B cell (primary cell): ENCODE results near the gene ZNF44. TPM values are rescaled to one million over a fixed set of nuclear protein-coding genes. Genes with fewer than 3 reads are reported as not detected.

Experiments
- ATAC-seq: fragments of 200-7000 bp; cut with Tn5 transposase; one replicate; pipeline ENCODE4 v1.10.0; 2021; ENCODE audit warnings: low read depth, mild to moderate bottlenecking, moderate number of reproducible peaks, moderate library complexity
- CTCF ChIA-PET: fragments of 350-600 bp; sonication (Branson Sonifier 250); formaldehyde crosslinking; loops from one replicate; lab custom pipeline; 2021; ENCODE audit warnings: antibody characterized with exemption, inconsistent platforms; lab: Charles Lee
- POLR2A ChIA-PET: fragments of 350-600 bp; sonication (Branson Sonifier 250); formaldehyde crosslinking; loops from one replicate; lab custom pipeline; 2021; ENCODE audit warnings: antibody characterized with exemption; lab: Charles Lee
- DNase-seq: peaks from one replicate; pipeline ENCODE4 v3.0.0; 2013
- H2AFZ ChIP-seq: 2 replicates; pipeline ENCODE4 v1.6.1; 2012; ENCODE audit warnings: mild to moderate bottlenecking, low read depth, low read length; ENCODE audit not compliant: insufficient read depth, poor library complexity, severe bottlenecking
- H3K27ac ChIP-seq, 2 donors: 1 replicate in 1 of 2; 2 replicates in 1 of 2; pipeline ENCODE4 v1.5.1; 2012 to 2013; ENCODE audit warnings: low read length in 2 of 2, mild to moderate bottlenecking in 2 of 2, moderate library complexity in 1 of 2
- H3K27me3 ChIP-seq, 4 experiments: fragments of 200-600 bp in 1 of 4; sonication (generic) in 1 of 4; replicated peaks in 1 of 4; 1 replicate in 2 of 4; 2 replicates in 2 of 4; pipeline versions ENCODE4 v1.6.1 to v1.7.0; 2013 to 2016; ENCODE audit warnings: low read length in 3 of 4, mild to moderate bottlenecking in 2 of 4, mixed read lengths in 1 of 4, moderate library complexity in 1 of 4; ENCODE audit not compliant: insufficient read depth in 4 of 4, control insufficient read depth in 3 of 4; ENCODE audit errors: control extremely low read depth in 1 of 4
- H3K36me3 ChIP-seq, 2 experiments: replicated peaks in 1 of 2; 1 replicate in 1 of 2; 2 replicates in 1 of 2; pipeline versions ENCODE4 v1.6.1 to v1.7.1; 2013; ENCODE audit warnings: low read length in 1 of 2; ENCODE audit not compliant: insufficient read depth in 2 of 2, control insufficient read depth in 1 of 2; ENCODE audit errors: control extremely low read depth in 1 of 2, extremely low read depth in 1 of 2
- H3K4me1 ChIP-seq, 2 donors: fragments of 200-600 bp in 1 of 2; sonication (generic) in 1 of 2; 1 replicate in 1 of 2; 2 replicates in 1 of 2; pipeline versions ENCODE4 v1.5.1 to v1.6.1; 2013 to 2017; ENCODE audit warnings: low read length in 2 of 2; ENCODE audit not compliant: control insufficient read depth in 2 of 2, insufficient read depth in 2 of 2
- H3K4me2 ChIP-seq: replicated peaks from 2 replicates; pipeline ENCODE3; 2012; ENCODE audit warnings: mild to moderate bottlenecking, low read depth, low read length; ENCODE audit not compliant: poor library complexity, severe bottlenecking
- H3K4me3 ChIP-seq, 5 experiments: fragments of 200-600 bp in 1 of 5; sonication (generic) in 1 of 5; 1 replicate in 3 of 5; 2 replicates in 2 of 5; pipeline versions ENCODE4 v1.5.1 to v1.7.0; 2011 to 2016; ENCODE audit warnings: low read length in 4 of 5, mild to moderate bottlenecking in 4 of 5, low read depth in 2 of 5, control low read depth in 1 of 5, moderate library complexity in 1 of 5; ENCODE audit not compliant: insufficient read depth in 1 of 5; ENCODE audit errors: control extremely low read depth in 1 of 5, extremely low read depth in 1 of 5
- H3K79me2 ChIP-seq: fragments of 200-600 bp; sonication (generic); one replicate; pipeline ENCODE4 v1.6.0; 2016; ENCODE audit warnings: low read length; ENCODE audit not compliant: control insufficient read depth, insufficient read depth
- H3K9ac ChIP-seq: fragments of 200-600 bp; sonication (generic); 2 replicates; pipeline ENCODE4 v1.6.1; 2017; ENCODE audit warnings: mild to moderate bottlenecking, low read length, moderate library complexity
- H3K9me3 ChIP-seq, 3 donors: one replicate each; pipeline versions ENCODE4 v1.6.1 to v1.7.1; 2013; ENCODE audit warnings: low read length in 2 of 3; ENCODE audit not compliant: control insufficient read depth in 2 of 3, insufficient read depth in 1 of 3; ENCODE audit errors: control extremely low read depth in 1 of 3
- H4K20me1 ChIP-seq: 2 replicates; pipeline ENCODE4 v1.6.0; 2012; ENCODE audit warnings: mild to moderate bottlenecking, low read length; ENCODE audit not compliant: insufficient read depth, control insufficient read depth, poor library complexity, severe bottlenecking
- H3K27ac Mint-ChIP-seq: one replicate; pipeline ENCODE4 v1.8.0; 2021; ENCODE audit warnings: mixed read lengths
- H3K27me3 Mint-ChIP-seq: one replicate; pipeline ENCODE4 v1.8.0; 2021; ENCODE audit warnings: mixed read lengths
- H3K4me1 Mint-ChIP-seq: one replicate; pipeline ENCODE4 v1.8.0; 2021; ENCODE audit warnings: mixed read lengths
- H3K4me3 Mint-ChIP-seq: one replicate; pipeline ENCODE4 v1.8.0; 2021; ENCODE audit warnings: mixed read lengths
- H3K9me3 Mint-ChIP-seq: one replicate; pipeline ENCODE4 v1.8.0; 2022; ENCODE audit warnings: mixed read lengths; ENCODE audit not compliant: insufficient read depth
- CTCF ChIP-seq: fragments of 200-600 bp; IDR thresholded peaks from one replicate; pipeline ENCODE4 v1.8.0; 2022; ENCODE audit warnings: antibody characterized with exemption, mild to moderate bottlenecking
- EZH2 ChIP-seq: IDR thresholded peaks from 2 replicates; pipeline ENCODE4 v1.6.1; 2012; ENCODE audit warnings: borderline replicate concordance, low read depth, mild to moderate bottlenecking, moderate library complexity, low read length; ENCODE audit not compliant: insufficient read depth, poor library complexity, severe bottlenecking
- WGBS: methylation state at CpG from one replicate; pipeline ENCODE4 v1.1.5; 2013; ENCODE audit warnings: missing lambda C conversion rate; ENCODE audit not compliant: insufficient coverage; 5-methylcytosine and 5-hydroxymethylcytosine counted together
- intact Hi-C: fragments of 100-400 bp; cut with micrococcal nuclease; formaldehyde crosslinking; loops from one replicate; pipeline ENCODE4 v1.10.0; 2022
- polyA plus RNA-seq: library from polyadenylated mRNA; depleted of rRNA; stranded (reverse); fragments of >200 nt; gene quantifications from 2 replicates; pipeline ENCODE4 v1.2.3, GENCODE V29; 2012
- total RNA-seq, 2 donors: library from RNA; stranded (reverse); fragments of 120-200 nt in 1 of 2; gene quantifications; 1 replicate in 1 of 2; 2 replicates in 1 of 2; pipeline versions ENCODE4 v1.2.3 to v1.2.4, GENCODE V29; 2013 to 2022

Gene ZNF44
- total and polyA plus RNA-seq, 2 donors (not counting 1 experiment from before 2014, with no cell fraction given) = 11.3 to 28.0 TPM

- H3K9me3 Mint-ChIP-seq = no peaks in the 10 kb centered on the region
- H3K4me2 ChIP-seq = no peak overlapping the region
- peaks cover 13% of the 10 kb centered on the region for H3K79me2 ChIP-seq
- no peaks in the 10 kb centered on the region for H3K27me3 Mint-ChIP-seq
- H3K27ac Mint-ChIP-seq = no peak overlapping the region
- POLR2A ChIA-PET = interaction anchor here (0.6 kb wide), 1 partner anchor 1770 kb away, joined by 5 read pairs; no protein-coding TSS in a partner anchor
- intact Hi-C loops = no loop called here
- H2AFZ ChIP-seq = no peak overlapping the region
- CTCF ChIA-PET = no interaction called here
- no peaks in the 10 kb centered on the region for H3K4me1 ChIP-seq
- no peak for TF ChIP-seq CTCF
- TF ChIP-seq EZH2 = no peak
- no peaks in the 10 kb centered on the region for H3K4me1 Mint-ChIP-seq
- H3K4me3 Mint-ChIP-seq = no peak overlapping the region
- H3K36me3 ChIP-seq = no peaks in the 10 kb centered on the region
- H3K9me3 ChIP-seq = peaks cover 0 to 14% (median 7%) of the 10 kb centered on the region in 3 donors
- H3K27ac ChIP-seq = no peak overlapping the region
- ATAC-seq = no peak
- DNase-seq = no peak
- no peak overlapping the region for H3K9ac ChIP-seq
- no peaks in the 10 kb centered on the region for H3K27me3 ChIP-seq
- H3K4me3 ChIP-seq = no peak overlapping the region
- 90% methylated on average over 1 of the region's 1 CpG for WGBS
- no peaks in the 10 kb centered on the region for H4K20me1 ChIP-seq
These were observed 71.6 kb downstream of the ZNF44 start for GRCh38 chr19:12222980-12223630.

Other genes with a start within 250 kb of the ZNF44 start
- 0.29 TPM in 1 of 2 replicates, not detected in the other for gene ZNF878, start 241.9 kb downstream of the ZNF44 start, total RNA-seq
- 0.04 TPM in 1 of 2 replicates, not detected in the other for gene ZNF878, start 241.9 kb downstream of the ZNF44 start, polyA plus RNA-seq
- 33.7 and 36.4 TPM in 2 replicates for gene ZNF844, start 230.2 kb downstream of the ZNF44 start, total RNA-seq
- gene ZNF844, start 230.2 kb downstream of the ZNF44 start, polyA plus RNA-seq = 5.9 and 7.7 TPM in 2 replicates
- gene ZNF20, start 154.5 kb downstream of the ZNF44 start, total RNA-seq = 5.4 and 10.6 TPM in 2 replicates
- gene ZNF20, start 154.5 kb downstream of the ZNF44 start, polyA plus RNA-seq = 0.89 and 1.6 TPM in 2 replicates
- 6.6 and 9.8 TPM in 2 replicates for gene ZNF625, start 138.1 kb downstream of the ZNF44 start, total RNA-seq
- 0.60 and 0.69 TPM in 2 replicates for gene ZNF625, start 138.1 kb downstream of the ZNF44 start, polyA plus RNA-seq
- gene ZNF136, start 131.8 kb downstream of the ZNF44 start, total RNA-seq = 30.8 and 33.5 TPM in 2 replicates
- 7.5 and 23.0 TPM in 2 replicates for gene ZNF136, start 131.8 kb downstream of the ZNF44 start, polyA plus RNA-seq
- gene ZNF563, start 38.8 kb upstream of the ZNF44 start, total RNA-seq = 6.1 and 7.3 TPM in 2 replicates
- 0.94 and 1.5 TPM in 2 replicates for gene ZNF563, start 38.8 kb upstream of the ZNF44 start, polyA plus RNA-seq
- 6.9 and 8.4 TPM in 2 replicates for gene ZNF442, start 70.8 kb upstream of the ZNF44 start, total RNA-seq
- gene ZNF442, start 70.8 kb upstream of the ZNF44 start, polyA plus RNA-seq = 0.58 and 0.69 TPM in 2 replicates
- gene ZNF799, start 106.4 kb upstream of the ZNF44 start, total RNA-seq = 10.5 and 11.1 TPM in 2 replicates
- gene ZNF799, start 106.4 kb upstream of the ZNF44 start, polyA plus RNA-seq = 3.0 and 3.7 TPM in 2 replicates
- gene ZNF443, start 146.1 kb upstream of the ZNF44 start, total RNA-seq = 5.5 and 6.2 TPM in 2 replicates
- 1.2 and 1.4 TPM in 2 replicates for gene ZNF443, start 146.1 kb upstream of the ZNF44 start, polyA plus RNA-seq
- gene ZNF709, start 189.9 kb upstream of the ZNF44 start, total RNA-seq = 8.4 and 9.3 TPM in 2 replicates
- 1.7 and 2.9 TPM in 2 replicates for gene ZNF709, start 189.9 kb upstream of the ZNF44 start, polyA plus RNA-seq